GM19372 (cell line): ENCODE results near the gene HOXB1.
"Not testable (repeated sequence)": the region's sequence is repeated elsewhere in the genome, so short reads cannot be mapped to it uniquely, and the experiment has no call there.

Experiments used
- ATAC-seq: cut with Tn5 transposase; IDR thresholded peaks from one replicate; pipeline ENCODE4 v1.9.1; 2021; ENCODE audit warnings: mild to moderate bottlenecking, low read depth, moderate library complexity; ENCODE audit not compliant: unreplicated experiment

The HOXB1 gene

DNA sequence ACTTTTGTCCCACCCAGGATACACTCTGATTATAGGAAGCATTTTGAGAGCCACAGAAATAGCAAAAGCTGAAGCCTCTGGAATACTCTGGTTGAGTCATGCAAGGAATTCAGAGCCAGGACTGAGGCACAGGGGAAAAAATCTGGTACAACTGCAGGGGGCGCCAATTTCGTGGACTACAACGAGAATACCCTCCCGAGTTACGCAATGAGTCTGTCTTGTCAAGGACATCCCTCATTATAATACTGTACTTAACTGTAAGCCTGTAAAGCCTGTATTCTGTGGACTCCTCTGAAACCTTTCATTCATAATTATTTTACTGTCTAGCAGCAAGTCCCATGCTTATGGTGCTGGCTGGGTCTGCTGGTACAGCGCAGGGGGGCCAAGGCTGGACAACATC lies 7.8 kb downstream of the HOXB1 start:
- no peak for ATAC-seq

GRCh38 chr17:48522031-48522653 lies 8.7 kb downstream of the HOXB1 start:
- no peak for ATAC-seq

- ATAC-seq, result no peak
Observed at GRCh38 chr17:48520631-48521079, 10.2 kb downstream of the HOXB1 start.

DNA sequence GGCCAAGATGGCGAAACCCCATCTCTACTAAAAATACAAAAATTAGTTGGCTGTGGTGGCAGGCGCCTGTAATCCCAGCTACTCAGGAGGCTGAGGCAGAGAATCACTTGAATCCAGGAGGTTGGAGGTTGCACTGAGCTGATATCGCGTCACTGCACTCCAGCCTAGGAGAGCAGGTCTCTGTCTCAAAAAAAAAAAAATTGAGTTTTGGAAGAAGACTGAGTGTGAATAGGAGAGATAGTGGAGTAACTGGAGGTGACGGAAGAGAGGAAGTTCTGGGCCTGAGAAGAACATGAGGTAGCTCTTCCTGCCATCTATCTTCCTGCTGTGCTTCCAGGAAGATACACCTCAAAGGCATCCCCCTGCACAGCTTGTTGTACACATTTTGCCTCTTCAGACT lies 11.4 kb downstream of the HOXB1 start:
- no peak for ATAC-seq

DNA sequence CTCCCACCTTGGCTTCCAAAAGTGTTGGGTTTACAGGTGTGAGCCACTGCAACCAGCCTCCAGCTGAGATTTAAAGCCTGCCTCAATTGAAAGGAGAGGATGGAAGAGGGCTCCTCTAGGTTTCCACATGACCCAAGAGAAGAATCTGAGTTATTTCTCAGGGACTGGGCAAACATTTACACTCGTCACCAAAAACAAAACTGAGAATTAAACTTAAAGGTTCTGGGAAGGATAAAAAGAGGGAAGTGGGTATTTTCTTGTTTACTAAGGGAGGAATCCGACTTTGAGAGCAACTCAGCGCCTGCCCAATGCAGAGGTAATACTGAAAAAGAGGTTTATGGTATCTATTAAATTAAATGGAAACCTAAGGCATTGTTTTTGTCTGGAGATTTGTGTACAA lies 13.3 kb downstream of the HOXB1 start:
- no peak for ATAC-seq

DNA sequence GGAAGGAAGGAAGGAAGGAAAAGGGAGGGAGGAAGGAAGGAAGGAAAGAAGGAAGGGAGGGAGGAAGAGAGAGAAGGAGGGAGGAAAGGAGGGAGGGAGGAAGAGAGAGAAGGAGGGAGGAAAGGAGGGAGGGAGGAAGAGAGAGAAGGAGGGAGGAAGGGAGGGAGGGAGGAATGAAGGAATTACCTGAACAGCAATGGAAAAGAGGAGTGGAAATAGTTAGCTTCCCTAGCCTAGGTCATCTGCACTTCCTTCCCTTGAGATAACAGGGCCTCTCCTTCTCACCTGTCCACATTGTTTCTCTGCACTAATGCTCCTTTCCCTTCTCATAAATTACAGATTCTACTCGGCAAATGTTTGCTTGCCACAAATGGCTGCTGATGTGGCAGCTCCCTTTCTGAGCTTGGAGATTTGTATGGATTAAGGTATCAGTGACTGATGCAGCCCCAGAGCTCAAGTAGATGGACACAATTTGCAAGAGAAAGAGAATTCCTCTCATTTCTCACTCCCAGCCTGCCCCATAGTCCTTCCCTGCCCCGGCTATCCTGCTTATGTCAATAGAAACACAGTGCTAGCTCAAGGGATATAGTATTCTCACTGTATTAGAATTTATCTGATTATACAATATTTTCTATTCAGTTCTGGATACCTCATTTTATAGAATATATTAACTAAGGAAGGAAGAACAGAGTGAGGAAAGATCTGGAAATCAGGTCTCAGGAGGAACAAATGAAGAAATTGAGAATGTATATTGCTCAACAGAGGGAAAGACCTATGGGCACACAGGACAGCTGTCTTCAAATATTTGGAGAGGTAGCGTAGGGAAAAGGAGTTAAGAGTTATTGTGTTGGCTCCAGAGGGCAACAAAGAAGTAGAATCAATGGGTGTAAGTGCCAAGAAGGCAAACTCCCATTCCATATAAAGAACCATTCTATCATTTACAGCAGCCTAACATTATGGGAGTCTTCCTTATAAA lies 14.6 kb downstream of the HOXB1 start:
- no peak for ATAC-seq

DNA sequence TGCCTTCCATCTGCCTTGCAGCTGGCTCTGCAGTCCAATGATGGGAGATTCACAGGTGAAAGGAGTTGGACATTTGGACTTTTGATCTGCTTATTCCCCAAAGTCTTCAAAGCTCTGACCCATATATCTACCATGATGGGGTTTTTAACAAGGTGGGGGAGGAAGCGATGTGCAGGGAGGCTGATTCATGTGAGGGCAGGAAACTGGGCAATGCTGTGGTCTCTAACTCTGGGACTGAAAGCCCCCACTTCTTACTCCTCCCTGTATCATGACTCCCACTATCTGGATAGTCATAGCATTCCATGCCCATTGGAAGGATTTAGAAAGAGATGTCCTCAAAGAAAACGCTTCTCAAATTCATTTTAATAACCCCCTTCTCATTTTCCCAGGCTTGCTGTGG lies 16.3 kb downstream of the HOXB1 start:
- no peak for ATAC-seq

- ATAC-seq, result no peak
Observed at GRCh38 chr17:48513666-48514455, 16.9 kb downstream of the HOXB1 start.

DNA sequence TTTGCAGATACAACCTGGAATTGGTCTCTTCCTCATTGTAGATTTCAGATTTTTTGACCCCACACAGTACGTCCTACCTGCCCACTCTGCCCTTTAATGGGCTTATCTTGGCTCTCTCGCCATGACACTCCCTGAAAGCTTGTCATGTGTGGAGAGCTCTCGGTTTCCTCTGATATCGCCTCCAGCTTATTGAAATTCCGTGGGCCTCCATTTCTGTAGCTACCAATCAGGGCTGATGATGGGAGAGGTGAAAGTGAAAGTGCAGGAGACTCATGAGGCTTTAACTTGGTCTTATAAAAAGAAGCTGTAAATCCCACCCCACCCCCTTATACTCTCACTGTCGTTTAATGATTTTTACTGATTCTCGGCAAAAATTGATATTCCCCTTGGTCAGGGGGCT lies 17.7 kb downstream of the HOXB1 start:
- ATAC-seq, result no peak

- no peak for ATAC-seq
Observed at GRCh38 chr17:48510761-48511604, 19.8 kb downstream of the HOXB1 start.

DNA sequence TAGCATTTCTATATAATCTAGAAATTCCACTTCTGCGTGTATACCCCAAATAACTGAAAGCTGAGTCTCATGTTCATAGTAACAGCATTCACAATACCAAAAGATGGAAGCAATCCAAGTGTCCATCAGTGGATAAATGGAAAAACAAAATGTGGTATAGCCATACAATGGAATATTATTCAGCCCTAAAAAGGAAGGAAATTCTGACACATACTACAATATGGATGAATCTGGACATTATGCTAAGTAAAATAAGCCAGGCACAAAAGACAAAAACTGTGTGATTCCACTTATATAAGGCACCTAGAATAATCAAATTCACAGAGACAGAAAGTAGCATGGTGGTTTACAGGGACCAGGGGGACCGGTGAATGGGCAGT lies 20.4 kb downstream of the HOXB1 start:
- no peak for ATAC-seq

- not testable (repeated sequence) for ATAC-seq
Observed at GRCh38 chr17:48509708-48510107, 21.1 kb downstream of the HOXB1 start.

DNA sequence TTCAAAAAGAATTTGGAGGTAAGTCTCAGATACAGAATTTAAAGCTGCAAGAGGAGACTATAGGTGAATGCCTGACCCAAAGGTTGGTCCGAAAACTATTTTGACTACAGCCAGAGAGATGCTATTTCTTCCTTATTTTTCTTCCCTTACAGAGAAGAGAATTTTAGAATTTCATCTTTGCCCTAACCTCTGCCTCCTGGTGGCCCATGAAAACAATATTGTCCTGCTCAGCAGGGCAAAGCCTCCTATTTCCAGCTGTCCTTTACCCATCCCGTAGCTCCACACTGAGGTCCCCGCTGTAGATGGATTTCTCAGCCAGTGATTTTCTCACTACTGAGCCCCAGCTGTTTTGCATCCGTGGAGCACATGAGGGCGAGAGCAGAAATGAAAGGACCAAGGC lies 24.6 kb downstream of the HOXB1 start:
- no peak for ATAC-seq

DNA sequence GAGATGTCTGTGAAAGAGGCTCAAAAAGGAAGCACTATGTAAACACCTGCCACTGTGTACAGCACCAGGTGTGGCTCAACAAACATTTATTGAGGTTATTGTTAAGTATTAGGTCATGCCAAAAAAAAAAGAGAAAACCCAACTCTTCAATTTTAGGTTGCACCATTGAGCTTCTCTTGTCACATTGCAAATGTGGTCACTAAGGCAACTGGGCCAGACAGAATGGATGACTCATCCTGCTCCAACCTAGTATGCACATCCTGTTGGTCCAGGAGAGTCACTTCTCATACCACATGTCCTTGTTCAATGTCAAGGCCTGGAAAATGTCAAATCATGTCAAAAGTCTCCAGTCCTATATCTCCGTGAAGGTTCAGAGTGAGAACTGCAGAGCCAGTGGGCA lies 25.0 kb downstream of the HOXB1 start:
- ATAC-seq, result no peak

GRCh38 chr17:48504953-48505352 lies 25.9 kb downstream of the HOXB1 start:
- ATAC-seq, result no peak

GRCh38 chr17:48503747-48504146 lies 27.1 kb downstream of the HOXB1 start:
- ATAC-seq, result no peak

GRCh38 chr17:48502901-48503300 lies 27.9 kb downstream of the HOXB1 start:
- no peak for ATAC-seq

- no peak for ATAC-seq
Observed at GRCh38 chr17:48502312-48502711, 28.5 kb downstream of the HOXB1 start.

- ATAC-seq, result no peak
Observed at GRCh38 chr17:48500435-48501426, 30.1 kb downstream of the HOXB1 start.
